B cell (primary cell): ENCODE data around the gene ETV1. TPM values are rescaled to one million over a fixed set of nuclear protein-coding genes. Genes with fewer than 3 reads are reported as not detected.

ENCODE experiments used
- ATAC-seq: fragments of 200-7000 bp; cut with Tn5 transposase; one replicate; pipeline ENCODE4 v1.10.0; 2021; ENCODE audit warnings: low read depth, mild to moderate bottlenecking, moderate number of reproducible peaks, moderate library complexity
- CTCF ChIA-PET: fragments of 350-600 bp; sonication (Branson Sonifier 250); formaldehyde crosslinking; loops from one replicate; lab custom pipeline; 2021; ENCODE audit warnings: antibody characterized with exemption, inconsistent platforms; lab: Charles Lee
- POLR2A ChIA-PET: fragments of 350-600 bp; sonication (Branson Sonifier 250); formaldehyde crosslinking; loops from one replicate; lab custom pipeline; 2021; ENCODE audit warnings: antibody characterized with exemption; lab: Charles Lee
- DNase-seq: peaks from one replicate; pipeline ENCODE4 v3.0.0; 2013
- H2AFZ ChIP-seq: 2 replicates; pipeline ENCODE4 v1.6.1; 2012; ENCODE audit warnings: mild to moderate bottlenecking, low read depth, low read length; ENCODE audit not compliant: insufficient read depth, poor library complexity, severe bottlenecking
- H3K27ac ChIP-seq, 2 donors: 1 replicate in 1 of 2; 2 replicates in 1 of 2; pipeline ENCODE4 v1.5.1; 2012 to 2013; ENCODE audit warnings: low read length in 2 of 2, mild to moderate bottlenecking in 2 of 2, moderate library complexity in 1 of 2
- H3K27me3 ChIP-seq, 4 experiments: fragments of 200-600 bp in 1 of 4; sonication (generic) in 1 of 4; replicated peaks in 1 of 4; 1 replicate in 2 of 4; 2 replicates in 2 of 4; pipeline versions ENCODE4 v1.6.1 to v1.7.0; 2013 to 2016; ENCODE audit warnings: low read length in 3 of 4, mild to moderate bottlenecking in 2 of 4, mixed read lengths in 1 of 4, moderate library complexity in 1 of 4; ENCODE audit not compliant: insufficient read depth in 4 of 4, control insufficient read depth in 3 of 4; ENCODE audit errors: control extremely low read depth in 1 of 4
- H3K36me3 ChIP-seq, 2 experiments: replicated peaks in 1 of 2; 1 replicate in 1 of 2; 2 replicates in 1 of 2; pipeline versions ENCODE4 v1.6.1 to v1.7.1; 2013; ENCODE audit warnings: low read length in 1 of 2; ENCODE audit not compliant: insufficient read depth in 2 of 2, control insufficient read depth in 1 of 2; ENCODE audit errors: control extremely low read depth in 1 of 2, extremely low read depth in 1 of 2
- H3K4me1 ChIP-seq, 2 donors: fragments of 200-600 bp in 1 of 2; sonication (generic) in 1 of 2; 1 replicate in 1 of 2; 2 replicates in 1 of 2; pipeline versions ENCODE4 v1.5.1 to v1.6.1; 2013 to 2017; ENCODE audit warnings: low read length in 2 of 2; ENCODE audit not compliant: control insufficient read depth in 2 of 2, insufficient read depth in 2 of 2
- H3K4me2 ChIP-seq: replicated peaks from 2 replicates; pipeline ENCODE3; 2012; ENCODE audit warnings: mild to moderate bottlenecking, low read depth, low read length; ENCODE audit not compliant: poor library complexity, severe bottlenecking
- H3K4me3 ChIP-seq, 5 experiments: fragments of 200-600 bp in 1 of 5; sonication (generic) in 1 of 5; 1 replicate in 3 of 5; 2 replicates in 2 of 5; pipeline versions ENCODE4 v1.5.1 to v1.7.0; 2011 to 2016; ENCODE audit warnings: low read length in 4 of 5, mild to moderate bottlenecking in 4 of 5, low read depth in 2 of 5, control low read depth in 1 of 5, moderate library complexity in 1 of 5; ENCODE audit not compliant: insufficient read depth in 1 of 5; ENCODE audit errors: control extremely low read depth in 1 of 5, extremely low read depth in 1 of 5
- H3K79me2 ChIP-seq: fragments of 200-600 bp; sonication (generic); one replicate; pipeline ENCODE4 v1.6.0; 2016; ENCODE audit warnings: low read length; ENCODE audit not compliant: control insufficient read depth, insufficient read depth
- H3K9ac ChIP-seq: fragments of 200-600 bp; sonication (generic); 2 replicates; pipeline ENCODE4 v1.6.1; 2017; ENCODE audit warnings: mild to moderate bottlenecking, low read length, moderate library complexity
- H3K9me3 ChIP-seq, 3 donors: one replicate each; pipeline versions ENCODE4 v1.6.1 to v1.7.1; 2013; ENCODE audit warnings: low read length in 2 of 3; ENCODE audit not compliant: control insufficient read depth in 2 of 3, insufficient read depth in 1 of 3; ENCODE audit errors: control extremely low read depth in 1 of 3
- H4K20me1 ChIP-seq: 2 replicates; pipeline ENCODE4 v1.6.0; 2012; ENCODE audit warnings: mild to moderate bottlenecking, low read length; ENCODE audit not compliant: insufficient read depth, control insufficient read depth, poor library complexity, severe bottlenecking
- H3K27ac Mint-ChIP-seq: one replicate; pipeline ENCODE4 v1.8.0; 2021; ENCODE audit warnings: mixed read lengths
- H3K27me3 Mint-ChIP-seq: one replicate; pipeline ENCODE4 v1.8.0; 2021; ENCODE audit warnings: mixed read lengths
- H3K4me1 Mint-ChIP-seq: one replicate; pipeline ENCODE4 v1.8.0; 2021; ENCODE audit warnings: mixed read lengths
- H3K4me3 Mint-ChIP-seq: one replicate; pipeline ENCODE4 v1.8.0; 2021; ENCODE audit warnings: mixed read lengths
- H3K9me3 Mint-ChIP-seq: one replicate; pipeline ENCODE4 v1.8.0; 2022; ENCODE audit warnings: mixed read lengths; ENCODE audit not compliant: insufficient read depth
- CTCF ChIP-seq: fragments of 200-600 bp; IDR thresholded peaks from one replicate; pipeline ENCODE4 v1.8.0; 2022; ENCODE audit warnings: antibody characterized with exemption, mild to moderate bottlenecking
- EZH2 ChIP-seq: IDR thresholded peaks from 2 replicates; pipeline ENCODE4 v1.6.1; 2012; ENCODE audit warnings: borderline replicate concordance, low read depth, mild to moderate bottlenecking, moderate library complexity, low read length; ENCODE audit not compliant: insufficient read depth, poor library complexity, severe bottlenecking
- WGBS: methylation state at CpG from one replicate; pipeline ENCODE4 v1.1.5; 2013; ENCODE audit warnings: missing lambda C conversion rate; ENCODE audit not compliant: insufficient coverage; 5-methylcytosine and 5-hydroxymethylcytosine counted together
- intact Hi-C: fragments of 100-400 bp; cut with micrococcal nuclease; formaldehyde crosslinking; loops from one replicate; pipeline ENCODE4 v1.10.0; 2022
- polyA plus RNA-seq: library from polyadenylated mRNA; depleted of rRNA; stranded (reverse); fragments of >200 nt; gene quantifications from 2 replicates; pipeline ENCODE4 v1.2.3, GENCODE V29; 2012
- total RNA-seq, 2 donors: library from RNA; stranded (reverse); fragments of 120-200 nt in 1 of 2; gene quantifications; 1 replicate in 1 of 2; 2 replicates in 1 of 2; pipeline versions ENCODE4 v1.2.3 to v1.2.4, GENCODE V29; 2013 to 2022

ETV1 gene
- total and polyA plus RNA-seq, 2 donors (not counting 1 experiment from before 2014, with no cell fraction given) = not detected

GRCh38 chr7:14023838-14024237 is 34.4 kb upstream of the ETV1 start:
- Histone ChIP-seq H2AFZ (no peak overlapping the region), H3K4me3 (no peak overlapping the region), H3K27ac (no peak overlapping the region), H3K4me2 (no peak overlapping the region), H3K79me2 (no peaks in the 10 kb centered on the region), H4K20me1 (no peaks in the 10 kb centered on the region), H3K9me3 (peaks cover 0 to 4% (median 0%) of the 10 kb centered on the region in 3 donors), H3K9ac (no peak overlapping the region), H3K4me1 (no peaks in the 10 kb centered on the region), H3K27me3 (no peaks in the 10 kb centered on the region), H3K36me3 (no peaks in the 10 kb centered on the region)
- Mint-ChIP-seq H3K27ac (no peak overlapping the region), H3K4me3 (no peak overlapping the region), H3K27me3 (no peaks in the 10 kb centered on the region), H3K9me3 (no peaks in the 10 kb centered on the region), H3K4me1 (no peaks in the 10 kb centered on the region)
- intact Hi-C loops = no loop called here
- ChIA-PET CTCF (no interaction called here), POLR2A (no interaction called here)
- TF ChIP-seq EZH2 (no peak), CTCF (no peak)
- DNase-seq = no peak
- no CpG with 5 or more reads among the region's 2 CpGs for WGBS
- ATAC-seq = no peak

DNA sequence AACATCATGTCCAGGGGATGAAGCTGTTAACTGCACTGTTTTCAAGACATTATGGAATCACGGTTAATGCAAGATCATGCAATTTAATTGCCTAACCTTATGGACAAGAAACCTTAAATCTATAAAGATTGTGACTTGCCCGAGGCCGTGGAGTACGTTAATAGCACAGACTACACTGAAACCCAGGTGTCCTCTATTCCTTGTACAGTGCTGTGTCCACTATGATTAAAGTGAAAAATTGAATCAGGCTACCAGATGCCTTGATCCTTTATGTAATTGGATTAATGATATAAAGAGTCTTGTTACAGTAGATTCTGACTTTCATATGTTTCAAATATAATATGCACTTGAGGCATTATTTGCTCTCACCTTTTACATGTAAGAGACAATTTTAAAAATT is 33.9 kb upstream of the ETV1 start:
- no peaks in the 10 kb centered on the region for H3K4me1 Mint-ChIP-seq
- TF ChIP-seq EZH2 (no peak), CTCF (no peak)
- intact Hi-C loops = no loop called here
- Histone ChIP-seq H2AFZ (no peak overlapping the region), H3K9ac (no peak overlapping the region), H3K9me3 (peaks cover 0 to 4% (median 0%) of the 10 kb centered on the region in 3 donors), H4K20me1 (no peaks in the 10 kb centered on the region), H3K36me3 (no peaks in the 10 kb centered on the region), H3K4me1 (no peaks in the 10 kb centered on the region), H3K79me2 (no peaks in the 10 kb centered on the region), H3K4me2 (no peak overlapping the region), H3K4me3 (no peak overlapping the region), H3K27me3 (no peaks in the 10 kb centered on the region), H3K27ac (no peak overlapping the region)
- no peak overlapping the region for H3K4me3 Mint-ChIP-seq
- 100% methylated on average over 1 of the region's 4 CpGs for WGBS
- no peak overlapping the region for H3K27ac Mint-ChIP-seq
- H3K27me3 Mint-ChIP-seq = no peaks in the 10 kb centered on the region
- DNase-seq = no peak
- POLR2A ChIA-PET = no interaction called here
- CTCF ChIA-PET = no interaction called here
- no peak for ATAC-seq
- no peaks in the 10 kb centered on the region for H3K9me3 Mint-ChIP-seq
